ENCODE measurements around the gene SLC22A13.

GRCh38 chr3:38313263-38313662 lies 47.7 kb downstream of the SLC22A13 start:
- TF ChIP-seq IKZF1 (conservative IDR thresholded peaks at IDR 0.05) (no peak), CTCF (IDR thresholded peaks at IDR 0.05 in 2 of 3, conservative IDR thresholded peaks at IDR 0.05 in 1 of 3; ENCODE audit: control insufficient read depth in 2 of 3, extremely low read depth in 1 of 3, insufficient read depth in 1 of 3, low read depth in 3 of 3, low read length in 3 of 3) (no peak), JUND (IDR thresholded peaks at IDR 0.05; ENCODE audit: low read depth, low read length) (no peak), MYC (IDR thresholded peaks at IDR 0.05; ENCODE audit: insufficient read depth, insufficient read length, insufficient replicate concordance, low read length, severe bottlenecking) (no peak), POLR2A (IDR thresholded peaks at IDR 0.05; ENCODE audit: low read depth, low read length) (no peak)
